Fibroblast of pulmonary artery (primary cell): Measurements from ENCODE around the gene KIF26B.

Experiments used
- DNase-seq: peaks from one replicate; pipeline ENCODE4 v3.0.0-alpha.2; 2010; ENCODE audit warnings: low read depth
- H3K4me3 ChIP-seq: replicated peaks from 2 replicates; pipeline ENCODE4 v1.5.1; 2011; ENCODE audit warnings: low read depth, mild to moderate bottlenecking, control low read depth, low read length, moderate library complexity
- CTCF ChIP-seq: IDR thresholded peaks from 2 replicates; pipeline ENCODE4 v1.5.1; 2011; ENCODE audit warnings: mild to moderate bottlenecking, control low read depth, low read length, inconsistent platforms; ENCODE audit errors: missing control alignments

KIF26B gene

GRCh38 chr1:245561665-245562234 lies 407.0 kb downstream of the KIF26B start:
- no peak for DNase-seq
- H3K4me3 ChIP-seq = no peak overlapping the region
- TF ChIP-seq CTCF = no peak

GRCh38 chr1:245566134-245566533 lies 411.3 kb downstream of the KIF26B start:
- no peak for DNase-seq
- no peak overlapping the region for H3K4me3 ChIP-seq
- no peak for TF ChIP-seq CTCF

- no peak for DNase-seq
- no peak for TF ChIP-seq CTCF
- no peak overlapping the region for H3K4me3 ChIP-seq
These were observed 412.2 kb downstream of the KIF26B start for GRCh38 chr1:245566952-245567351.

GRCh38 chr1:245571815-245572294 lies 417.1 kb downstream of the KIF26B start:
- no peak for DNase-seq
- no peak for TF ChIP-seq CTCF
- H3K4me3 ChIP-seq = no peak overlapping the region

- no peak for DNase-seq
- TF ChIP-seq CTCF = no peak
- H3K4me3 ChIP-seq = no peak overlapping the region
These were observed 417.9 kb downstream of the KIF26B start for GRCh38 chr1:245572709-245573108.

- peak; percentile 48 for DNase-seq
- H3K4me3 ChIP-seq = no peak overlapping the region
- TF ChIP-seq CTCF = no peak
These were observed 420.9 kb downstream of the KIF26B start for GRCh38 chr1:245575710-245576109.

GRCh38 chr1:245576323-245576722 lies 421.5 kb downstream of the KIF26B start:
- no peak for DNase-seq

More at GRCh38 chr1:245576323-245576722, 421.5 kb downstream of the KIF26B start:
- no peak overlapping the region for H3K4me3 ChIP-seq
- no peak for TF ChIP-seq CTCF
